HL-60 (cell line): ENCODE results near the gene KLHDC8A.

Experiments
- DNase-seq, 2 experiments: peaks; one replicate each; pipeline ENCODE4 v3.0.0-alpha.2; 2010 to 2020; ENCODE audit warnings: low read depth in 1 of 2, low spot score in 1 of 2
- H3K27ac ChIP-seq: fragments of 250-450 bp; sonication (Bioruptor Pico); replicated peaks from 2 replicates; pipeline ENCODE4 v1.5.1; 2020; ENCODE audit warnings: mild to moderate bottlenecking, moderate library complexity
- H3K27me3 ChIP-seq: fragments of 250-450 bp; sonication (Bioruptor Pico); 2 replicates; pipeline ENCODE4 v1.5.1; 2021; ENCODE audit warnings: mild to moderate bottlenecking, moderate library complexity; ENCODE audit not compliant: insufficient read depth, poor library complexity, severe bottlenecking
- H3K4me3 ChIP-seq: replicated peaks from 2 replicates; pipeline ENCODE4 v1.5.1; 2011; ENCODE audit warnings: mild to moderate bottlenecking, control low read depth, low read length; ENCODE audit not compliant: insufficient read depth
- GABPA ChIP-seq: IDR thresholded peaks from 2 replicates; pipeline ENCODE4 v1.6.1; 2012; ENCODE audit warnings: low read depth
- POLR2AphosphoS5 ChIP-seq: IDR thresholded peaks from 2 replicates; pipeline ENCODE4 v1.6.1; 2012; ENCODE audit warnings: low read depth
- SPI1 ChIP-seq: IDR thresholded peaks from 2 replicates; pipeline ENCODE4 v1.6.1; 2012; ENCODE audit warnings: low read depth, mild to moderate bottlenecking, borderline replicate concordance
- TF ChIP-seq, protein P1 (sequence below): IDR thresholded peaks from one replicate; pipeline ENCODE4 v1.5.1; 2011; ENCODE audit warnings: low read length, control low read depth, inconsistent platforms; ENCODE audit not compliant: insufficient read depth
- TF ChIP-seq, protein P2 (sequence below): IDR thresholded peaks from 2 replicates; pipeline ENCODE4 v1.6.1; 2012; ENCODE audit warnings: low read depth; ENCODE audit not compliant: insufficient replicate concordance

The KLHDC8A gene

DNA sequence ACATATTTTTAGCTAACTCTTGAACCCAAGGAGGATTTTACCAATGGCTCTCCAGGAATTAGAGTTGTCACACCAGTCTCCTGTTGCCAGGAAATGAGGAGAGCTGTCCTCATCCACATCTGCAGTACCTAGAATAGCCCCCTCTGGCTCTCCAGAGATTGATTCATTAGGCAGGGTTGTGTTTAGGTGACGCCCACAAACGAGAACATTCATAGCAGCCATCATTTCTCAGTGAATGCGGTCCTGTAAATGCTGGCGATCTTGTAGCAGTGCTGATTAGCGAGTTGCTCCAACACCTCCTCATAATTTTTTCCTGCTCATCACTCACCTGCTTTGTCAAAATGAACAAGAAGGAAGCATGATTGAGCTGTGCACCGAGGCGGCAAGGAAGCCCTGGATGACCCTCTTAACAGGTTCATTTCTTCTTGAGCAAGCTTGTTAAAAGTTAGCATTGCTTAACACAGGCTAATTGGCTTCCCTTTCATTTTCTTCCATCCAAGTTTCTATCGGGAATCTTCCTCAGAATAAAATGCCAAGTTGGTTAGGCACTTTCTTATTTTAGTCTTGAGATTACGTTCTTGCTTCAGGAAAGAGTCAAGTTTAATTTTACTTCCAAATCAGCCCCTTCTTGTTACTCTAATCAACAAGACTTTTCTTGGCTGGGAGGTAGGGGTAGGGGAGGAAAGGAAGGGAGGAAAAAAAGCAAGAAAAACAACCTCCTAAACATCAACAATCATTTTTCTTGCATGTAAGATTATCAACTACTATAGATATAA is 16.5 kb upstream of the KLHDC8A start:
- Histone ChIP-seq H3K27me3 (peaks cover 12% of the 10 kb centered on the region), H3K4me3 (no peak overlapping the region), H3K27ac (no peak overlapping the region)
- TF ChIP-seq, protein P1, sequence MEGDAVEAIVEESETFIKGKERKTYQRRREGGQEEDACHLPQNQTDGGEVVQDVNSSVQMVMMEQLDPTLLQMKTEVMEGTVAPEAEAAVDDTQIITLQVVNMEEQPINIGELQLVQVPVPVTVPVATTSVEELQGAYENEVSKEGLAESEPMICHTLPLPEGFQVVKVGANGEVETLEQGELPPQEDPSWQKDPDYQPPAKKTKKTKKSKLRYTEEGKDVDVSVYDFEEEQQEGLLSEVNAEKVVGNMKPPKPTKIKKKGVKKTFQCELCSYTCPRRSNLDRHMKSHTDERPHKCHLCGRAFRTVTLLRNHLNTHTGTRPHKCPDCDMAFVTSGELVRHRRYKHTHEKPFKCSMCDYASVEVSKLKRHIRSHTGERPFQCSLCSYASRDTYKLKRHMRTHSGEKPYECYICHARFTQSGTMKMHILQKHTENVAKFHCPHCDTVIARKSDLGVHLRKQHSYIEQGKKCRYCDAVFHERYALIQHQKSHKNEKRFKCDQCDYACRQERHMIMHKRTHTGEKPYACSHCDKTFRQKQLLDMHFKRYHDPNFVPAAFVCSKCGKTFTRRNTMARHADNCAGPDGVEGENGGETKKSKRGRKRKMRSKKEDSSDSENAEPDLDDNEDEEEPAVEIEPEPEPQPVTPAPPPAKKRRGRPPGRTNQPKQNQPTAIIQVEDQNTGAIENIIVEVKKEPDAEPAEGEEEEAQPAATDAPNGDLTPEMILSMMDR = no peak
- no peak for TF ChIP-seq SPI1
- TF ChIP-seq POLR2AphosphoS5 = no peak
- no peak for TF ChIP-seq GABPA
- TF ChIP-seq, protein P2, sequence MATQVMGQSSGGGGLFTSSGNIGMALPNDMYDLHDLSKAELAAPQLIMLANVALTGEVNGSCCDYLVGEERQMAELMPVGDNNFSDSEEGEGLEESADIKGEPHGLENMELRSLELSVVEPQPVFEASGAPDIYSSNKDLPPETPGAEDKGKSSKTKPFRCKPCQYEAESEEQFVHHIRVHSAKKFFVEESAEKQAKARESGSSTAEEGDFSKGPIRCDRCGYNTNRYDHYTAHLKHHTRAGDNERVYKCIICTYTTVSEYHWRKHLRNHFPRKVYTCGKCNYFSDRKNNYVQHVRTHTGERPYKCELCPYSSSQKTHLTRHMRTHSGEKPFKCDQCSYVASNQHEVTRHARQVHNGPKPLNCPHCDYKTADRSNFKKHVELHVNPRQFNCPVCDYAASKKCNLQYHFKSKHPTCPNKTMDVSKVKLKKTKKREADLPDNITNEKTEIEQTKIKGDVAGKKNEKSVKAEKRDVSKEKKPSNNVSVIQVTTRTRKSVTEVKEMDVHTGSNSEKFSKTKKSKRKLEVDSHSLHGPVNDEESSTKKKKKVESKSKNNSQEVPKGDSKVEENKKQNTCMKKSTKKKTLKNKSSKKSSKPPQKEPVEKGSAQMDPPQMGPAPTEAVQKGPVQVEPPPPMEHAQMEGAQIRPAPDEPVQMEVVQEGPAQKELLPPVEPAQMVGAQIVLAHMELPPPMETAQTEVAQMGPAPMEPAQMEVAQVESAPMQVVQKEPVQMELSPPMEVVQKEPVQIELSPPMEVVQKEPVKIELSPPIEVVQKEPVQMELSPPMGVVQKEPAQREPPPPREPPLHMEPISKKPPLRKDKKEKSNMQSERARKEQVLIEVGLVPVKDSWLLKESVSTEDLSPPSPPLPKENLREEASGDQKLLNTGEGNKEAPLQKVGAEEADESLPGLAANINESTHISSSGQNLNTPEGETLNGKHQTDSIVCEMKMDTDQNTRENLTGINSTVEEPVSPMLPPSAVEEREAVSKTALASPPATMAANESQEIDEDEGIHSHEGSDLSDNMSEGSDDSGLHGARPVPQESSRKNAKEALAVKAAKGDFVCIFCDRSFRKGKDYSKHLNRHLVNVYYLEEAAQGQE = no peak
- DNase-seq = no peak

DNA sequence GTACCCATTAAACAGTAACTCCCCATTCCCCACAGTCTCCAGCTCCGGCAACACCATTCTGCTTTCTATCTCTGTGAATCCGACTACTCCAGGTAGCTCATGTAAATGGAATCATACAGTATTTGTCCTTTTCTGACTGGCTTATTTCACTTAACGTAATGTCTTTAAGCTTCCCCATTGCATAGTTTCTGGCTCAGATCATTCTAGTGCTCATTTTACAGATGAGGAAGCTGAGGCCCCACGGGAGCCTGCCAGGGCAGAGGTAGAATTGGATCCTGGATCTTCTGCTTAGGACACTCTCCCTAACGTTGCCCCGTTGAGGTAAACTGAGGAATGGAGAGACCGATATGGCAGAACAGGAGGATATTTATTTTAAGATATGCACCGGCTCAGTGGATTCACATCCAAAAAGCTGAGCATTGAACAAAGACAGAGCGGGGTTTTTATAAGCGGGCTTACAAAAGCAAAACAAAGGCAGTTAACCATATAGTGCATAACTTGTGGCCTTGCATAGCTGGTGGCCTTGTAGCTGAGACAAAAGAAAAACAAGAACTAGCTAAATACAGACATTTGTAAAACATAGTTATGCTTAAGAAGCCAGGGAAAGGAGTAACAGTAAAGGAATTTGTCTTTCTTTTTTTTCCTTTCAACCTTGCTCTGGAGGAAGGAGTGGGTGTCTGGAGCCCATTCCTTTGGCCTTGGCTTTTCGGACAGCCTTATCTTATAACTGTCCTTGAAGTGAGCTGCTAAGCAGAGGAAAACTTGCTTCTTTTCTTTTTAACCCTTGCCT is 15.3 kb upstream of the KLHDC8A start:
- no peak overlapping the region for H3K4me3 ChIP-seq
- H3K27me3 ChIP-seq = peaks cover 9% of the 10 kb centered on the region
- TF ChIP-seq GABPA (no peak), POLR2AphosphoS5 (no peak), SPI1 (no peak)
- TF ChIP-seq, protein P2 = no peak
- TF ChIP-seq, protein P1 = no peak
- H3K27ac ChIP-seq = no peak overlapping the region
- DNase-seq = no peak

DNA sequence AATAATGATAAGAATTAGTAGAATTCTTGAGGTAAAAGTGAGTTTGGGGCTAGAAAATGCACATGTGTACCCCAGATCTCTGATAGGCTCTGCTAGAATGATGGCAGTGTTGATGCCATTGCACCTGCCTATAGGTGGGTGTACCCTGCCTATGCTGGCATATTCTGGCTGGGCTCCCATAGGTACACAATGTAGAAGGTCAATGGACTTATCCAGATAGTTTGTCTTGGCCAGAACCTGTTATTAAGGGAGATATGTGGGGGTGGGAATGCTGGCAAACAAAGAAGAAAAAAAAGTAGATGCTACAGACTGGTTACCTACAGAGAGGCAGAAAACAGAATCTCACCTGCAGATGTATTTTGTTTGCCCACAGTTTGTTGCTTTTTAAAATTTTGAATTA is 14.1 kb upstream of the KLHDC8A start:
- H3K27ac ChIP-seq = no peak overlapping the region
- TF ChIP-seq GABPA = no peak
- no peak for DNase-seq
- no peak overlapping the region for H3K4me3 ChIP-seq
- H3K27me3 ChIP-seq = peaks cover 16% of the 10 kb centered on the region

DNA sequence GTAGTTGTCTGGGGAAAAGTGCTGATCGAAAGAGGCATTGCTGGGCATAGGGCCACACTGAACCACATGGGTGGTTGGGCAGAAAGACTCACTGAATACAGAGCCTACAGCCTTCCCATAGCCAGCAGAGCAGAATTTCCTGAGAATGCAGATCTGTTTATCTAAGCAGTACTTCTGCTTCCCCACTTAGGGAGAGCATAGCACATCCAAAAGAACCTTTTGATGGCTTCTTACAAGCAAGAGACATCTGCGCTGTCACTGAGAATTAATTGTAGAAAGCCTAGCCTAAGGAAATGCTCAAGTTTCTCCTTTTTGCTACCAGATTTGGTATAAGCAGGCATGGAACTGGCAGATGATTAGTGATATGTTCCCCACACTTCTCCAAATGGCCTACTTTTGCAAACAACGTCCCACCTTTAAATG is 13.0 kb upstream of the KLHDC8A start:
- H3K27me3 ChIP-seq = peaks cover 20% of the 10 kb centered on the region
- no peak overlapping the region for H3K27ac ChIP-seq
- DNase-seq = no peak
- no peak overlapping the region for H3K4me3 ChIP-seq
- TF ChIP-seq GABPA (no peak), SPI1 (no peak), POLR2AphosphoS5 (no peak)
- TF ChIP-seq, protein P2 = no peak
- TF ChIP-seq, protein P1 = no peak
